ENCODE measurements around the gene CD1B.
"Not testable (repeated sequence)": the region's sequence is repeated elsewhere in the genome, so short reads cannot be mapped to it uniquely, and the experiment has no call there.

CD1B gene

GRCh38 chr1:158331481-158332150 lies at the start of gene CD1B:
TSS of gene CD1B (minus strand) at chr1:158331531. CDS start at chr1:158331423, 108 bp downstream.
- DNase-seq, result no peak

GRCh38 chr1:158374860-158375259 lies 43.5 kb upstream of the CD1B start:
- DNase-seq, result no peak

- DNase-seq, result not testable (repeated sequence)
These were observed 42.8 kb upstream of the CD1B start for GRCh38 chr1:158374101-158374500.

- no peak for DNase-seq
These were observed 40.0 kb upstream of the CD1B start for GRCh38 chr1:158371188-158371953.

GRCh38 chr1:158366783-158367182 lies 35.5 kb upstream of the CD1B start:
- DNase-seq, result no peak

- DNase-seq, result no peak
These were observed 31.6 kb upstream of the CD1B start for GRCh38 chr1:158362941-158363340.

- no peak for DNase-seq
These were observed 31.2 kb upstream of the CD1B start for GRCh38 chr1:158362482-158362881.

GRCh38 chr1:158357441-158357840 lies 26.1 kb upstream of the CD1B start:
- DNase-seq, result no peak

GRCh38 chr1:158356616-158357015 lies 25.3 kb upstream of the CD1B start:
- DNase-seq, result no peak

GRCh38 chr1:158355773-158356285 lies 24.5 kb upstream of the CD1B start:
- no peak for DNase-seq

GRCh38 chr1:158354255-158354654 lies 22.9 kb upstream of the CD1B start:
- DNase-seq, result no peak

- DNase-seq, result no peak
These were observed 22.2 kb upstream of the CD1B start, which contains the start of gene CD1E for GRCh38 chr1:158353303-158354075. TSS of gene CD1E (plus strand) at chr1:158353894. CDS start at chr1:158353989, 95 bp downstream.

- DNase-seq, result not testable (repeated sequence)
These were observed 17.6 kb upstream of the CD1B start for GRCh38 chr1:158348946-158349345.

GRCh38 chr1:158336413-158336812 lies 5.1 kb upstream of the CD1B start:
- not testable (repeated sequence) for DNase-seq

GRCh38 chr1:158335213-158335532 lies 3.8 kb upstream of the CD1B start:
- no peak for DNase-seq

- DNase-seq, result no peak
These were observed 3.3 kb upstream of the CD1B start for GRCh38 chr1:158334526-158335212.

GRCh38 chr1:158333405-158334155 lies 2.2 kb upstream of the CD1B start:
- DNase-seq, result no peak

- DNase-seq, result no peak
These were observed 265 bp downstream of the CD1B start for GRCh38 chr1:158331106-158331425.

GRCh38 chr1:158330391-158331105 lies 783 bp downstream of the CD1B start:
- no peak for DNase-seq

- DNase-seq, result no peak
These were observed 1.6 kb downstream of the CD1B start for GRCh38 chr1:158329733-158330132.

GRCh38 chr1:158329300-158329699 lies 2.0 kb downstream of the CD1B start:
- no peak for DNase-seq

GRCh38 chr1:158328426-158328825 lies 2.9 kb downstream of the CD1B start:
- DNase-seq, result no peak
